GM10248 (cell line): ENCODE measurements around the gene MYL6B.

Experiments
- CTCF ChIA-PET: fragments of 300-600 bp; sonication (Branson Sonifier 250); formaldehyde crosslinking; extraction: SDS; loops from one replicate; lab custom pipeline; 2021; ENCODE audit warnings: antibody characterized with exemption; lab: Yijun Ruan, JAX
- POLR2A ChIA-PET: fragments of 350-650 bp; sonication (Branson Sonifier 250); formaldehyde crosslinking; extraction: SDS; loops from one replicate; lab custom pipeline; 2020; ENCODE audit warnings: antibody characterized with exemption; lab: Yijun Ruan, JAX
- DNase-seq: peaks from one replicate; pipeline ENCODE4 v3.0.0; 2012; ENCODE audit errors: extremely low spot score
- CTCF ChIP-seq: IDR thresholded peaks from 2 replicates; pipeline ENCODE4 v1.5.1; 2012; ENCODE audit warnings: mild to moderate bottlenecking, low read depth; ENCODE audit errors: extremely low read depth, missing control alignments, control extremely low read depth

MYL6B gene

GRCh38 chr12:56206452-56207166 lies 54.2 kb downstream of the MYL6B start:
- TF ChIP-seq CTCF = peak; percentile 53
- ChIA-PET POLR2A (interaction anchor here (0.5 to 1.5 kb wide), 2 partner anchors 16 to 266 kb away, joined by 4 to 5 read pairs; partner anchors contain the start of gene RNF41), CTCF (interaction anchor here (0.6 to 11.2 kb wide), 31 partner anchors 10 to 467 kb away, joined by 3 to 70 read pairs (median 4); partner anchors contain the start of genes ANKRD52, RNF41, SMARCC2 and TIMELESS)
- peak; percentile 48 for DNase-seq
